GM12874 (cell line): ENCODE data around the gene PDE9A.

Experiments
- TF ChIP-seq, protein P1 (sequence below): IDR thresholded peaks from 2 replicates; pipeline ENCODE4 v1.5.1; 2011; ENCODE audit warnings: low read depth, mild to moderate bottlenecking, control low read depth, low read length, moderate library complexity; ENCODE audit not compliant: insufficient read depth

PDE9A gene

DNA sequence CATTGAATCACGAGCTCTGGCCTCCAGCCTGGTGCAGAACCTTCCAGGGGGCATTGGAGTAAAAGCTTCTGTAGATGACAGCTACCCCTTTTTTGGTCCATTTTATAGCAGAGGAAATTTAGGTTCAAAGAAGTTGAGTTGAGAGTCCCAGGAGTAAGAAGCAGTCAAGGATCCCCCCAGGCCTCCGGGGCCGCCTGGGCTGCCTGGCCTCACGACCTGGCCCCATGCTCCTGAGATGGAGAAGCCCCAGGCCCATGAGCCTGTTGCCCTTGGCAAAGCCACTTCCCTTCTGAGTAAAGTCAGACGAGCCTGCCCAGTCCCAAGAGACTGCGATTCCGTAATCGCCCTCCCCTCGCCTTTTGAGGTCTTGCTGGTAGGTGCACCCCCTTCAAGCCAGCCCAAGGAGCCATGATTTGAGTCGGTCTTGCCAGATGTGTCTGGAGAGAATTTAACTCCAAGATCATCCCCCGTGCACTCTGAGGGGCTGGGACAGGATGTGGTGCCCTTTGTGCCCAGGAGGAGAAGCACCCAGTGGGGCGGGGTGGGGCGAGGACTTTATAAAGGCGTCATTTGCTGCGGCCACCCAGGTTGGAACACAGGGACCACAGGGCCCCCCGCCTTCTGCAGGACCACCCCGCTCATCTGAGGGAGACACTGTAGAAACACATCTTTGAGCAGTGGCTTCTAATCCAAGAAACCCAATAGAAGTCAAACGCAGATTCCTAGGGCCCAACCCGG lies 30.1 kb downstream of the PDE9A start:
- TF ChIP-seq, protein P1, sequence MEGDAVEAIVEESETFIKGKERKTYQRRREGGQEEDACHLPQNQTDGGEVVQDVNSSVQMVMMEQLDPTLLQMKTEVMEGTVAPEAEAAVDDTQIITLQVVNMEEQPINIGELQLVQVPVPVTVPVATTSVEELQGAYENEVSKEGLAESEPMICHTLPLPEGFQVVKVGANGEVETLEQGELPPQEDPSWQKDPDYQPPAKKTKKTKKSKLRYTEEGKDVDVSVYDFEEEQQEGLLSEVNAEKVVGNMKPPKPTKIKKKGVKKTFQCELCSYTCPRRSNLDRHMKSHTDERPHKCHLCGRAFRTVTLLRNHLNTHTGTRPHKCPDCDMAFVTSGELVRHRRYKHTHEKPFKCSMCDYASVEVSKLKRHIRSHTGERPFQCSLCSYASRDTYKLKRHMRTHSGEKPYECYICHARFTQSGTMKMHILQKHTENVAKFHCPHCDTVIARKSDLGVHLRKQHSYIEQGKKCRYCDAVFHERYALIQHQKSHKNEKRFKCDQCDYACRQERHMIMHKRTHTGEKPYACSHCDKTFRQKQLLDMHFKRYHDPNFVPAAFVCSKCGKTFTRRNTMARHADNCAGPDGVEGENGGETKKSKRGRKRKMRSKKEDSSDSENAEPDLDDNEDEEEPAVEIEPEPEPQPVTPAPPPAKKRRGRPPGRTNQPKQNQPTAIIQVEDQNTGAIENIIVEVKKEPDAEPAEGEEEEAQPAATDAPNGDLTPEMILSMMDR: no peak

DNA sequence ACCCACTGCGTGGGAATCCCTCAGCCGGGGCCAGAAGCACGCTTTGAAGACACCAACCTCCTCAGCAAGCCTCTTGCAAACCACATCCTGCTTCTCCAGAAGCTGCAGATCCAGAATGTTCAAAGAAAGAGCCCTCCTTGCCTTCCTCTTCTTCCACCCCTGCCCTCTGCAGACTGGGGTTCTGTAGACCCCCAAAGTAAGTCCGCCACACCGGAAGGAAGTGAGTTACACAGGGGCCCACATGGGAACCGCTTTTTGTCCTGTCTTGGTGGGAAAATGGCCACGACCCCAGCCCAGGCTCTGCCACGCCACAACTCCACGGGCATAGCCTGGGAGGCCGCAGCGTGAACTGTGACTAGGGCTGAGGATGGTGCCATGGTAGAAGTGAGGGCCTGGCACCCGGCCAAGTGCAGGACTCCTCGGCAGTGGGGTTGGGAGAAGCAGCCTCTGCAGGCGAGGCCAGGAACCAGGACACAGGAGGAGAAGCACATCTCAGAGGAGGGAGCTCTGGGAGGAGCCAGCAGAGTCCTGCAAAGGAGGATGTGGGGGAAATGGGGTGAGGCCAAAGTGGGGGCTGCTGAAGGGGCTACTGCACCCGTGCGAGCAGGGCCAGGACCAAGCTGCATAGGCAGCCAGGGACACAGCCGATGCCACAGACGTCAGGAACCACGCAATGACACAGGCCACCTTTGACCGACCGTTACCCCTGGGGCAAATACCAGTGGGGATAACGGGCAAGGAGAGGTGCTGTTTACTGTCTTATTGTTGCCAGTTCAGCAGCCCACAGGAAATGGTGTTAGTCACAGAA lies 30.9 kb downstream of the PDE9A start:
- TF ChIP-seq, protein P1: no peak

DNA sequence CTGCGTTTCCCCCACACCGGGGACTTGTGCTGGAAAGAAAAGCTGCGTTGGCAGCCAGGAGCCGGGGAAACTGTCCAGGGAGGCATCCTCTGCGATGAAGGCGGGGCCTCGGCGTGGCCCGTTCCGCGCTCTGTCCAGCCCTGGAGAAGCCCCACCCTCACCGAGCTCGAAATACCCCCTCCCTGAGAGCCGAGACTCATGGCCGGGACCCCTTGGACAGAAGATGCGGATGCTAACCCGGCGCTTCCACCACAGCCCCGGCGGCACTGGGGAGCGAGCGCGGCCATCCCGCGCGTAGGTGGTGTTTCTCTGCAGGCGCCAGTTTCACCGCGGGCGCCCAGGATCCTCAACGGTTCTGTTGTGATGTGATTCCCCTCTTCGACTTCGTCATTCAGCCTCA lies 31.6 kb downstream of the PDE9A start:
- TF ChIP-seq, protein P1: no peak

DNA sequence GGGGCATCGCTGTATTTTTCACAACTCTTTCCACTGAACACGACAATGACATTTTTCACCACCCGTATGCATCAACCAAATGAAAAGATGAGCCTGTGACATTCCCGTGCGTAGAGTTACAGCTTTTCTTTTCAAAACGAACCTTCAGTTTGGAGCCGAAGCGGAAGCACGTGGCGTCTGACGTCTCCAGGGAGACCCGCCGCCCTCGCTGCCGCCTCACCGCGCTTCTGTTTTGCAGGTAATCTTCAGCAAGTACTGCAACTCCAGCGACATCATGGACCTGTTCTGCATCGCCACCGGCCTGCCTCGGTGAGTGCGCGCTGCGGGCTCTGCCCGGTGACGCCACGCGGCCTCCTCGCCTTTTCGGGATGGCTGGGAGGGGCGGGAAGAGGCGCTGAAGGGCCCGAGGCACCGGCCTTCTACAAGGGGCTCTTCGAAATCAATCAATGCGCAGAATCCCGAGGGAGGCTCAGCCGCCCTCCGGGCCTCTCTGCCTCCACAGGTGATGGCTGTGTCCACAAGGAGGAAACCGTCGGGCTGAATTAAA lies 32.6 kb downstream of the PDE9A start:
- TF ChIP-seq, protein P1: no peak

DNA sequence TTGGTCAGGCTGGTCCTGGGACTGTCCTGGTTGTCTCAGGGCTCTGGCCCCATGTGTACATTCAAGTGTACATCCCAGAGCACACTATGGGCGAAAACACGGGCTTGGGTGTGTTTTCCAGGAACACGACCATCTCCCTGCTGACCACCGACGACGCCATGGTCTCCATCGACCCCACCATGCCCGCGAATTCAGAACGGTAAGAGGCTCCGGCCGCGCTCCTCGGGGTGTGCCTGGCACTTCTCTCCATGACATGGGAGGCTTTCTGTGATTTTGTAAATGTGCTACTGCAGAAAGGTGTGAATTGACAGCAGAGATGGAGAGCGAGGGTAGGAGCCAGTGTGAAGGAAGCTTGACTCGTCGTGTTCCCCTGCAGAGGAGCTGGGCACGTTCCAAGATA lies 34.4 kb downstream of the PDE9A start:
- TF ChIP-seq, protein P1: no peak

DNA sequence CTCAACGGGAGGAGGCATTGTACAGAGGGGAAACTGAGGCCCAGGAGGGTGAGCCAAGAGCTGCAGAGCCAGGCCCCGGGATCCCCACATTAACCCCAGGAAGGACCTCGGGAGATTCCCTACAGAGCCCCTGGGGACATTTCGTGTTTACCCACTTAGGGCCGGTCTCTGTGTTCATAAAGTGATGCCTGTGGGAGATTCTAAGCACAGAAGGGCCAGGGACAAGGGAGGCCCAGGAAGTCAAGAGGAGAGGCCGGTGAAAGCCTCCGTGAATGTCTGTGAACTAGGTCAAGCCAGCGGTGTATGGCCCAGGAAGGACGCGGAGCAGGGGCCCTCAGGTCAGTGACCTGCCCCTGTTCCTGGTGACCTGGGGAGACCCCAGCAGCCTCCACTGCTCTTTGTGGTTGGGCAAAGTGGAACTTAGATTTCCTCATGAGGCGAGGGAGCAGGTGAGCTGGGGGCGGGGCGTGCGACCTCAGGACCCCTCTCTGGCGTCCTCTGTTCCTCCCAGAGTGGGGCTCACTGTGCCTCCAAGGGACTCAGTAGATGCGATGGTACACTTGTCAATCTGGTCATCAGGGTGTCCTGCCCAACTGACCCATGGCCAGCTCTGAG lies 34.9 kb downstream of the PDE9A start:
- TF ChIP-seq, protein P1: no peak

DNA sequence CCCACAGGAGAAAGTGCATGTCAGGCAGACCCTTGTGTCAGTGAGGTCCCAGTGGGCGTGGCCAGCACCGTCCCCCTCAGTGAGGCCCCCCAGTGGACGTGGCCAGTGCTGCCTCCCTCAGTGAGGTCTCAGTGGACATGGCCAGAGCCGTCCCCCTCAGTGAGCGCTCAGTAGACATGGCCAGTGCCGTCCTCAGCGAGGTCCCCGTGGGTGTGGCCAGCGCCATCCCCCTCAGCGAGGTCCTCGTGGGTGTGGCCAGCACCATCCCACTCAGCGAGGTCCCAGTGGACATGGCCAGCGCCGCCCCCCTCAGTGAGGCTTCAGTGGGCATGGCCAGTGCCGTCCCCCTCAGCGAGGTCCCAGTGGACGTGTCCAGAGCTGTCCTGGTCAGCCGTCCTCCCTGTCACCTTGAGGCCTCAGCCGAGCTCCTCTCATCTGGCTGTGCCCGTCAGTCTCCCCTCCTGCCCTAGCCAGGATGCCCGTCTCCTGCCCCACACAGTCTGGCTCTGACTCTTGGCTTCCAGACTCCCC lies 35.5 kb downstream of the PDE9A start:
- TF ChIP-seq, protein P1: no peak
